ENCODE data around the gene MTOR.

- TF ChIP-seq CTCF (IDR thresholded peaks at IDR 0.05): no peak
- TF ChIP-seq POLR2A (IDR thresholded peaks at IDR 0.05): no peak
Observed at GRCh38 chr1:11253226-11253625, 9.1 kb downstream of the MTOR start.

All from thyroid gland (tissue), 4 donors.